ENCODE results near the gene KHDC1. TPM values are rescaled to one million over a fixed set of nuclear protein-coding genes. Genes with fewer than 3 reads are reported as not detected.

Gene KHDC1
- total and polyA plus RNA-seq, 2 experiments from 2014 or later, result 4.3 to 5.5 TPM

DNA sequence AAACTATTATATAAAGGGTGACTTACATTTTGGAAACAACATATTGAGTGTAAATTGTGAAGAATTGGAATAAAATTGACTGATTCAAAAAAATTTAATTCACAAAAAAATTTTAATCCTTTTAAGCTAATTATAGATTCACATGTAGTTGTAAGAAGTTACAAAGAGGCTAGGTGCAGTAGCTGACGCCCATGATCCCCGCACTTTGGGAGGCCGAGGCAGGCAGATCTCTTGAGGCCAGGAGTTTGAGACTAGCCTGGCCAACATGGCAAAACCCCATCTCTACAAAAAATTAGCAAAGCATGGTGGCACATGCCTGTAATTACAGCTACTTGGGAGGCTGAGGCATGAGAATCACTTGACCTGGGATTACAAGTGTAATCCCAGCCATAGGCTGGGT, 30.3 kb upstream of the KHDC1 start:
- Histone ChIP-seq H3K27ac (no peak overlapping the region), H3K4me2 (no peak overlapping the region), H3K27me3 (no peaks in the 10 kb centered on the region), H3K36me3 (replicated peaks; ENCODE audit: insufficient read depth, low read depth) (no peaks in the 10 kb centered on the region), H3K9me2 (replicated peaks; ENCODE audit: insufficient read depth) (no peaks in the 10 kb centered on the region), H3K4me1 (ENCODE audit: insufficient read depth) (no peaks in the 10 kb centered on the region), H2AFZ (no peak overlapping the region), H4K20me1 (ENCODE audit: insufficient read depth, poor library complexity, severe bottlenecking) (no peaks in the 10 kb centered on the region), H3K4me3 (no peak overlapping the region), H3K9me3 (ENCODE audit: low read depth) (no peaks in the 10 kb centered on the region), H3K79me2 (no peaks in the 10 kb centered on the region)
- DNase-seq (ENCODE audit: low spot score), result no peak
- WGBS (ENCODE audit: low lambda C conversion rate, missing lambda C conversion rate), result 100% methylated on average over 3 of the region's 3 CpGs
- TF ChIP-seq EZH2phosphoT487 (IDR thresholded peaks at IDR 0.05; ENCODE audit: low read depth, severe bottlenecking, unreplicated experiment) (no peak), EZH2 (IDR thresholded peaks at IDR 0.05; ENCODE audit: borderline replicate concordance) (no peak)
- TF ChIP-seq, protein P1, sequence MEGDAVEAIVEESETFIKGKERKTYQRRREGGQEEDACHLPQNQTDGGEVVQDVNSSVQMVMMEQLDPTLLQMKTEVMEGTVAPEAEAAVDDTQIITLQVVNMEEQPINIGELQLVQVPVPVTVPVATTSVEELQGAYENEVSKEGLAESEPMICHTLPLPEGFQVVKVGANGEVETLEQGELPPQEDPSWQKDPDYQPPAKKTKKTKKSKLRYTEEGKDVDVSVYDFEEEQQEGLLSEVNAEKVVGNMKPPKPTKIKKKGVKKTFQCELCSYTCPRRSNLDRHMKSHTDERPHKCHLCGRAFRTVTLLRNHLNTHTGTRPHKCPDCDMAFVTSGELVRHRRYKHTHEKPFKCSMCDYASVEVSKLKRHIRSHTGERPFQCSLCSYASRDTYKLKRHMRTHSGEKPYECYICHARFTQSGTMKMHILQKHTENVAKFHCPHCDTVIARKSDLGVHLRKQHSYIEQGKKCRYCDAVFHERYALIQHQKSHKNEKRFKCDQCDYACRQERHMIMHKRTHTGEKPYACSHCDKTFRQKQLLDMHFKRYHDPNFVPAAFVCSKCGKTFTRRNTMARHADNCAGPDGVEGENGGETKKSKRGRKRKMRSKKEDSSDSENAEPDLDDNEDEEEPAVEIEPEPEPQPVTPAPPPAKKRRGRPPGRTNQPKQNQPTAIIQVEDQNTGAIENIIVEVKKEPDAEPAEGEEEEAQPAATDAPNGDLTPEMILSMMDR (IDR thresholded peaks at IDR 0.05; ENCODE audit: poor library complexity), result no peak

DNA sequence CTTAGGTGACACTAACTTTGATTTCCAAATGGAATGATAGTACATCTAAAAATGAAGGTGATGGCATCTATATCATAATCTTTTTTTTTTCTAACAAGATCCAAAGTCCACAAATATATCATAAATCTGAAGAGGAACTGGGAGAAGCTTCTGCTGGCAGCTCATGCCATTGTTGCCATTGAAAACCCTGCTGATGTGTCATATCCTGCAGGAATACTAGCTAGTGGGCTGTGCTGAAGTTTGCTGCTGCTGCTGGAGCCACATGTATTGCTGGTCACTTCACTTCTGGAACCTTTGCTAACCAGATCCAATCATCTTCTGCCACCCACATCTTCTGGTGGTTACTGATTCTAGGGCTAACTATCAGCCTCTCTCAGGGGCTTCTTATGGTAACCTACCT, 27.4 kb upstream of the KHDC1 start:
- Histone ChIP-seq H3K79me2 (no peaks in the 10 kb centered on the region), H3K9me3 (ENCODE audit: low read depth) (no peaks in the 10 kb centered on the region), H3K4me2 (no peak overlapping the region), H3K36me3 (replicated peaks; ENCODE audit: insufficient read depth, low read depth) (no peaks in the 10 kb centered on the region), H3K9me2 (replicated peaks; ENCODE audit: insufficient read depth) (no peaks in the 10 kb centered on the region), H3K27ac (no peak overlapping the region), H3K27me3 (no peaks in the 10 kb centered on the region), H3K4me1 (ENCODE audit: insufficient read depth) (no peaks in the 10 kb centered on the region), H3K4me3 (no peak overlapping the region), H4K20me1 (ENCODE audit: insufficient read depth, poor library complexity, severe bottlenecking) (no peaks in the 10 kb centered on the region), H2AFZ (no peak overlapping the region)
- TF ChIP-seq EZH2 (IDR thresholded peaks at IDR 0.05; ENCODE audit: borderline replicate concordance), result no peak
- TF ChIP-seq, protein P1 (IDR thresholded peaks at IDR 0.05; ENCODE audit: poor library complexity), result no peak
- no peak for TF ChIP-seq EZH2phosphoT487 (IDR thresholded peaks at IDR 0.05; ENCODE audit: low read depth, severe bottlenecking, unreplicated experiment)
- DNase-seq (ENCODE audit: low spot score), result no peak

DNA sequence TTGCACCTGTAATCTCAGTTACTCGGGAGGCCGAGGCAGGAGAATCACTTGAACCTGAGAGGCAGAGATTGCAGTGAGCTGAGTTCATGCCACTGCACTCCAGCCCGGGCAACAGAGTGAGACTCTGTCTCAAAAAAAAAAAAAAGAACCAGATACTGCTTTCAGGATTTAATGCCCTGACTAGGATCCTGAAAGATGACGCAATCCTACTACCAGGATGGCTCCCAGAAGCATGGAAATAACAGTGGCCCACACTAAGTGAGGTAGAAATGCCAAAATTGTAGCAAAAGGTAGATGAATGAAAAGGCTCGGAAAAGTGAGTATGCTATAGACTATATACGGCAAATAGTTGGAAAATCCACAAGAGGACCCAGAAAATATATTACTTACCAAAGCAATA, 23.8 kb upstream of the KHDC1 start:
- WGBS (ENCODE audit: low lambda C conversion rate, missing lambda C conversion rate), result 93% methylated on average over 6 of the region's 6 CpGs
- H3K27ac ChIP-seq, result no peak overlapping the region
- no peak for TF ChIP-seq EZH2 (IDR thresholded peaks at IDR 0.05; ENCODE audit: borderline replicate concordance)
- no peak for TF ChIP-seq EZH2phosphoT487 (IDR thresholded peaks at IDR 0.05; ENCODE audit: low read depth, severe bottlenecking, unreplicated experiment)

DNA sequence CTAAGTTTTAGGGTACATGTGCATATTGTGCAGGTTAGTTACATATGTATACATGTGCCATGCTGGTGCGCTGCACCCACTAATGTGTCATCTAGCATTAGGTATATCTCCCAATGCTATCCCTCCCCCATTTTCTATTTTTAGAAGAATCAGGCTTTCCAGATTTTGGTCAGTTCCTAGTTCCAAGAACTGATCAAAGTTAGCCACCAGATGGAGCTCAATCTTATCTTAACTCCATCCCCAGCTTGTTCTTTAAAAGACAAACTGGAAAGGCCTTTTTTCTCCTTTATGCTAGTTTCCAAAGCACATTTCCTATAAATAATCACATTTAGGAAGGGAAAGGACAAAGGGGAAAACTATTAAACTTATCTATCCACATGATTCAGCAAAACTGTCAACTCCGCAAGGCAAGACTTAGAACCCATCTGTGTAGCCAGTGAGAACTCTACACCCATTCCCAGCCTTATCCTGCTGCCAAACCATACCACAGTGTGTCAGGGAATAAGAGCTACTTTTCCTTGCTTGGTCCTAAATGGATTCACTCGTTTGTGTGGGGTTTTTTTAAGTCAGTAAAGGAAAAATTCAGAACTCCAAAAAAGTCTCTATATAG, 22.8 kb upstream of the KHDC1 start:
- no peaks in the 10 kb centered on the region for H3K36me3 ChIP-seq (replicated peaks; ENCODE audit: insufficient read depth, low read depth)
- H4K20me1 ChIP-seq (ENCODE audit: insufficient read depth, poor library complexity, severe bottlenecking), result no peaks in the 10 kb centered on the region
- H3K27ac ChIP-seq, result no peak overlapping the region
- H3K9me2 ChIP-seq (replicated peaks; ENCODE audit: insufficient read depth), result no peaks in the 10 kb centered on the region
- TF ChIP-seq, protein P1 (IDR thresholded peaks at IDR 0.05; ENCODE audit: poor library complexity), result peak; percentile 54
- TF ChIP-seq EZH2phosphoT487 (IDR thresholded peaks at IDR 0.05; ENCODE audit: low read depth, severe bottlenecking, unreplicated experiment), result no peak
- no peak for TF ChIP-seq EZH2 (IDR thresholded peaks at IDR 0.05; ENCODE audit: borderline replicate concordance)
- H3K79me2 ChIP-seq, result no peaks in the 10 kb centered on the region
- no peak overlapping the region for H3K4me3 ChIP-seq
- no peak overlapping the region for H3K4me2 ChIP-seq
- no peaks in the 10 kb centered on the region for H3K9me3 ChIP-seq (ENCODE audit: low read depth)
- no peak overlapping the region for H2AFZ ChIP-seq
- 67% methylated on average over 3 of the region's 3 CpGs for WGBS (ENCODE audit: low lambda C conversion rate, missing lambda C conversion rate)
- no peaks in the 10 kb centered on the region for H3K4me1 ChIP-seq (ENCODE audit: insufficient read depth)
- DNase-seq (ENCODE audit: low spot score), result peak; percentile 57
- H3K27me3 ChIP-seq, result no peaks in the 10 kb centered on the region

More for the DNA sequence above, 23.8 kb upstream of the KHDC1 start:
- Histone ChIP-seq H3K79me2 (no peaks in the 10 kb centered on the region), H3K36me3 (replicated peaks; ENCODE audit: insufficient read depth, low read depth) (no peaks in the 10 kb centered on the region), H4K20me1 (ENCODE audit: insufficient read depth, poor library complexity, severe bottlenecking) (no peaks in the 10 kb centered on the region), H3K4me1 (ENCODE audit: insufficient read depth) (no peaks in the 10 kb centered on the region), H3K9me3 (ENCODE audit: low read depth) (no peaks in the 10 kb centered on the region), H3K9me2 (replicated peaks; ENCODE audit: insufficient read depth) (no peaks in the 10 kb centered on the region), H2AFZ (no peak overlapping the region), H3K27me3 (no peaks in the 10 kb centered on the region), H3K4me3 (no peak overlapping the region), H3K4me2 (no peak overlapping the region)
- no peak for DNase-seq (ENCODE audit: low spot score)
